HG03558 (cell line): ENCODE results near the gene CCDC136.

Experiments
- ATAC-seq: cut with Tn5 transposase; IDR thresholded peaks from one replicate; pipeline ENCODE4 v1.9.1; 2021; ENCODE audit warnings: moderate number of reproducible peaks; ENCODE audit not compliant: unreplicated experiment; ENCODE audit errors: extremely low read depth

Gene CCDC136

DNA sequence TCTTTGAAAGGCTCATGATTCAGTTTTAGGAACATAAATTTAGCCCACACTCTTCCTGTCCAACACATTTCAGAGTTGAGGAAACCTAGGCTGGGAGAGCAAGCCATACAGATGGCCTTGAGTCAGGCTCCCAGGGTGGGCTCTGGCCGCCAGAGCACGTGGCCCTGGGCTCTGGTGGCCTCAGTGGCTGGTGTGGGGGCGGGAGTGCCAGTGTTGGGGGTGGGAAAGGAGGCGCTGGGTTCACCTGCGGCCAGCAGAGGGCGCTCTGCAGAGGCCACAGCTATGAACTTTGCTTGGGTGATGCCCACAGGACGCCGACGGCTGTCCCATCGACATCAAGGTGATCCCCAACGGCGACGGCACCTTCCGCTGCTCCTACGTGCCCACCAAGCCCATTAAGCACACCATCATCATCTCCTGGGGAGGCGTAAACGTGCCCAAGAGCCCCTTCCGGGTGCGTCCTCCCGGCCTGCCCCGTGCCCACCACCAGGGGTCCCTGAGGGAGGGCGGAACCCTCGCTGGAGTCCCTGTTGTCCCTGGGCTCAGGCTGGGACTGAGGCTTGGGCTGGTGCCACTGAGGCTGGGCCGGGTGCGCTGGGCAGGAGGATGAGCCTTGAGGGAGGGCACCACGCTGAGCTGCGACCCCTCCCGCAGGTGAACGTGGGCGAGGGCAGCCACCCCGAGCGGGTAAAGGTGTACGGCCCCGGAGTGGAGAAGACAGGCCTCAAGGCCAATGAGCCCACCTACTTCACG is 50.3 kb downstream of the CCDC136 start:
- no peak for ATAC-seq

DNA sequence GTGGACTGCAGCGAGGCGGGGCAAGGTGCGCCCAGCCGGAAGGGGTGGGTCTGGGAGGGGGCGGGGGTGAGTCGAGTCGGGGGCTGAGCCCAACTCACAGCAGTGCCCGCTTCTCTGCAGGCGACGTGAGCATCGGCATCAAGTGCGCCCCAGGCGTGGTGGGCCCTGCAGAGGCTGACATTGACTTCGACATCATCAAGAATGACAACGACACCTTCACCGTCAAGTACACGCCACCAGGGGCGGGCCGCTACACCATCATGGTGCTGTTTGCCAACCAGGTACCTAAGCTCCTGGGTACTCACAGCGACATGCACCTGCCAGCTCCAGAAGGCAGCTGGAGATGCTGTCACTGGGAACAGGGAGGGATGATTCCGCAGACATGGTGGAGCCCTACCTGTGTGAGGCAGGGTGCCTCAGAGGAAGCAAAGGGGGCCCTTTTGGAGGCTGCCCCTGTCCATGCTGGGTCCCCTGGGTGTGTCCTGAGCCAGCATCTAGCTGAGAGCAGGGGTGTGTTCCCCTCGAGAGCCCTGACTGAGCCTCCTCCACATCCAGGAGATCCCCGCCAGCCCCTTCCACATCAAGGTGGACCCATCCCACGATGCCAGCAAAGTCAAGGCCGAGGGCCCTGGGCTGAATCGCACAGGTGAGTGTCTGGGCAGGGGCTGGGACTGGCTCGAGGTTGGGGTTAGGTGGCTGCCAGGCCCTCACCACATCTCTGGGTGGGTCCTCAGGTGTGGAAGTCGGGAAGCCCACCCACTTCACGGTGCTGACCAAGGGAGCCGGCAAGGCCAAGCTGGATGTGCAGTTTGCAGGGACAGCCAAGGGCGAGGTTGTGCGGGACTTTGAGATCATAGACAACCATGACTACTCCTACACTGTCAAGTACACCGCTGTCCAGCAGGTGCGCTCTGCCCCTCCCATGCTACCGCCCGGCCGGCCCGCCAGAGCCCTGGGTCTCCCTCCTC is 51.2 kb downstream of the CCDC136 start:
- no peak for ATAC-seq

DNA sequence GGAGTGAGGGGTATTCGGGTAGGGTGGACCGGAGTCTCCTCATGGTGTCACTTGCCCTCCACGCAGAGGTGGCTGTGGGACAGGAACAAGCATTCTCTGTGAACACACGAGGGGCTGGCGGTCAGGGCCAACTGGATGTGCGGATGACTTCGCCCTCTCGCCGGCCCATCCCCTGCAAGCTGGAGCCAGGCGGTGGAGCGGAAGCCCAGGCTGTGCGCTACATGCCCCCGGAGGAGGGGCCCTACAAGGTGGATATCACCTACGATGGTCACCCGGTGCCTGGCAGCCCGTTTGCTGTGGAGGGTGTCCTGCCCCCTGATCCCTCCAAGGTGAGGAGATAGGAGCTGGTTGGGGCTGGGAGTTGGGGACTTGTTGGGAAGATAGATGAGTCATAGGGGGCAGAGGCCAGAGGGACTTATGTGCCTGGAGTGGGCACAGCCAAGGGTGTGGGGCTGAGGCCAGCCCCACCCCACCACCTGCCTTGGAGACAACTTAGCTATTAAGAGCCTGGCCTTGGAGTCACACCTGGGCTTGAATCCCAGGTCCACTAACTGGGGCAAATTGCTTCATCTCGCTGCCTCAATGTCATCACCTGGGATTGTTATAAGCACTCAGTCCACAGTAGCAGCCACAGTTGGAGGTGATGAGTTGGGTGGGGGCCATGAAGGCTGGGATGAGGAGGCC is 52.3 kb downstream of the CCDC136 start:
- ATAC-seq: no peak

DNA sequence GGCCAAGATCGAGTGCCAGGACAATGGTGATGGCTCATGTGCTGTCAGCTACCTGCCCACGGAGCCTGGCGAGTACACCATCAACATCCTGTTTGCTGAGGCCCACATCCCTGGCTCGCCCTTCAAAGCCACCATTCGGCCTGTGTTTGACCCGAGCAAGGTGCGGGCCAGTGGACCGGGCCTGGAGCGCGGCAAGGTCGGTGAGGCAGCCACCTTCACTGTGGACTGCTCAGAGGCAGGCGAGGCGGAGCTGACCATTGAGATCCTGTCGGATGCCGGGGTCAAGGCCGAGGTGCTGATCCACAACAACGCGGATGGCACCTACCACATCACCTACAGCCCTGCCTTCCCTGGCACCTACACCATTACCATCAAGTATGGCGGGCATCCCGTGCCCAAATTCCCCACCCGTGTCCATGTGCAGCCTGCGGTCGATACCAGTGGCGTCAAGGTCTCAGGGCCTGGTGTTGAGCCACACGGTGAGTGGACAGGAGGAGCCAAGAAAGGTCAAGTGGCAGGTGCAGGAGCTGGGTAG is 53.1 kb downstream of the CCDC136 start:
- ATAC-seq: no peak

DNA sequence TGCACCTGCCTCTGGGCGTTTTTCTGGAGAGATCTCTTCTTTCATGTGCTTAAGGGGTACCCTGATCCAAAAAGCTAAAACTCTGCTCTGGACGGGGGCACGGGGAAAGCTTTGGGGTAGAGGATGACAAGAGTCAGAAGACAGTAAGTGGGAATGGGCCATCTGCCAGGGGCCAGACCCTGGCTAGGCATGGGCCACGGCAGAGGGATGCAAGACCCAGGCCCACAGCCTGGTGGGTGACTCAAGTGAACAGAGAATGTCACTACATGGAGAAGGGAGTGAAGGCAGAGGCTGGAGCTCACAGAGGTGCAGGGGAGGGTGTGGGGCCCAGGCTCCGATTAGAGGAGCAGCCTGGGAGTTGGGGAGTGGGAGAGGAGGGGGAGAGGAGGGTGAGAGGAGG is 53.7 kb downstream of the CCDC136 start:
- ATAC-seq: no peak

DNA sequence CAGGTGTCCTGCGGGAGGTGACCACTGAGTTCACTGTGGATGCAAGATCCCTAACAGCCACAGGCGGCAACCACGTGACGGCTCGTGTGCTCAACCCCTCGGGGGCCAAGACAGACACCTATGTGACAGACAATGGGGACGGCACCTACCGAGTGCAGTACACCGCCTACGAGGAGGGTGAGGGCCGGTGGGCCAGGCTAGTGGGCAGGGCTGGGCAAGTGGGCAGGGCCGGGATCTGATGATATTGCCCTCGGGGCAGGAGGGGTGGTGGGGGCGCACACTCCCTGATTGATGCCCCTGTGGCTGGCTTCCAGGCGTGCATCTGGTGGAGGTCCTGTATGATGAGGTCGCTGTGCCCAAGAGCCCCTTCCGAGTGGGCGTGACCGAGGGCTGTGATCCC is 54.2 kb downstream of the CCDC136 start:
- no peak for ATAC-seq

DNA sequence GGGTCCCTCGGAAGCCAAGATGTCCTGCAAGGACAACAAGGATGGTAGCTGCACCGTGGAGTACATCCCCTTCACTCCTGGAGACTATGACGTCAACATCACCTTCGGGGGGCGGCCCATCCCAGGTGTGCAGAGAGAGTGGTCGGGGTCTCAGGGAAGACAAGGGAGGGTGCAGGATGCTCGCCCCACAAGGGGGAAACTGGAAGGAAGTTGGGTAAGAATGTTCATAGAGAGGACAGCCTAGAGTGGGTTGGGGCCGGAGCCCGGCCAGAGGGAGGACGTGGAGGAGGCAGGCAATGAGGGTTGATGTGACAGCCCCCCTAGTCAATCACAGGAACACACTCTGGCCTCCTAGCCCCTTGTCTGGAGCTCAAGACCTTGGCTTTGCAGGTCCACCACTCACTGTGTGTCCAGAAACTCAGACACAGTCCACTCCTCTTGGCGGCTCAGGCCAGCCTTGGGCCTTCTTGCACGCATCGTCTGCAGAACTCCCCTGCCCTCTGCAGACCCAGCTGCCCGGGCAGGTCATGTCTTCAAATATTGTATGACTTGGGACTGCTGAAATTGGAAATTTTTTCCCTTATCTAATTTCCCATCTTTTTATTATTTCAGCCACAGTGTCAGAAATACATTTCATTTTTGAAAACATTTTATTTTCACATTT is 55.1 kb downstream of the CCDC136 start:
- ATAC-seq: no peak

DNA sequence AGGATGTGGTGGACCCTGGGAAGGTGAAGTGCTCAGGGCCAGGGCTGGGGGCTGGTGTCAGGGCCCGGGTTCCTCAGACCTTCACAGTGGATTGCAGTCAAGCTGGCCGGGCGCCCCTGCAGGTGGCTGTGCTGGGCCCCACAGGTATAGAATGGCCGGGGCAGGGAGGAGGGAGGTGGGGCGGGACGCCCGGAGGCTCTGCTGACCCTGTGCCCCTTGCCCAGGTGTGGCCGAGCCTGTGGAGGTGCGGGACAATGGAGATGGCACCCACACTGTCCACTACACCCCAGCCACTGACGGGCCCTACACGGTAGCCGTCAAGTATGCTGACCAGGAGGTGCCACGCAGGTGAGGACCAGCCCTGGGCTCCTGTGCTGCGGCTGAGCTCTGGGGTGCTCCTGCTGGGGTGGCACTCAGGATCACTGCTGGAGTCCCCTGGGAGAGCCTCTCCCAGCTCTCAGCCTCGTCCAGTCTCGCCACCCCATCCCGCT is 56.0 kb downstream of the CCDC136 start:
- ATAC-seq: no peak

DNA sequence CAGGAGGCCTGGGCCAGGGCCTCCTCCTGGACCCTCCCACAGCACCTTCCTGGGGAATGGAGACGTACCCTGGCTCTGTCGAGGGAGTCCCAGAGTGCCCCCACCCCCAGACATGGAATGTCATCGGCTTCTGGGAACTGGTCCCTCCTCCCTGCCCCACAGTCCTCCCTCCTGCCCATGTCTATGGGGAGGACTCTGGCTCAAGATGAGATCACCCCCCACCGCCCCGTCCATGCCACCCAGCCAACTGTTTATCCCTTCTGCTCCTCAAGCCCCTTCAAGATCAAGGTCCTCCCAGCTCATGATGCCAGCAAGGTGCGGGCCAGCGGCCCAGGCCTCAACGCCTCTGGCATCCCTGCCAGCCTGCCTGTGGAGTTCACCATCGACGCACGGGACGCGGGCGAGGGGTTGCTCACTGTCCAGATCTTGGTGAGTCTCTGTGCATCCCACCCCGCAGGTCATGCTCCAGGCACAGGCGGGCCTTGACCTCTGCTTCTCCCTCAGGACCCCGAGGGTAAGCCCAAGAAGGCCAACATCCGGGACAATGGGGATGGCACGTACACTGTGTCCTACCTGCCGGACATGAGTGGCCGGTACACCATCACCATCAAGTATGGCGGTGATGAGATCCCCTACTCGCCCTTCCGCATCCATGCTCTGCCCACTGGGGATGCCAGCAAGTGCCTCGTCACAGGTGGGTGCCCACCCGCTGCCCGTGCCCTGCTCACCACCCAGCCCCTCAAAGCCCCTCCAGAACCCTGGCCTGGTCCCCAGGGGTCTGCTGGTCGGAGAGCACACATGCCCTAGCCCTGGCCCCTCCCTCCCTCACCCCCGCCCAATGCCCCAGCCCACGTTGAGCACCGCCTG is 56.8 kb downstream of the CCDC136 start:
- ATAC-seq: no peak

DNA sequence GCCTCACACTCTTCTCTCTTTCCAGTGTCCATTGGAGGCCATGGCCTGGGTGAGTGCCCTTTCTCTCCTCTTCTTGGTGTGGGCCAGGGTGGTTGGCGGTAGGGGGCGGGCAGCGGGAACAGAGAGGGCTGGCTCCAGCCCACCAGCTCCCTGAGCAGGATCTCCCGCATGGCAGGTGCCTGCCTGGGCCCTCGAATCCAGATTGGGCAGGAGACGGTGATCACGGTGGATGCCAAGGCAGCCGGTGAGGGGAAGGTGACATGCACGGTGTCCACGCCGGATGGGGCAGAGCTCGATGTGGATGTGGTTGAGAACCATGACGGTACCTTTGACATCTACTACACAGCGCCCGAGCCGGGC is 57.4 kb downstream of the CCDC136 start:
- no peak for ATAC-seq

DNA sequence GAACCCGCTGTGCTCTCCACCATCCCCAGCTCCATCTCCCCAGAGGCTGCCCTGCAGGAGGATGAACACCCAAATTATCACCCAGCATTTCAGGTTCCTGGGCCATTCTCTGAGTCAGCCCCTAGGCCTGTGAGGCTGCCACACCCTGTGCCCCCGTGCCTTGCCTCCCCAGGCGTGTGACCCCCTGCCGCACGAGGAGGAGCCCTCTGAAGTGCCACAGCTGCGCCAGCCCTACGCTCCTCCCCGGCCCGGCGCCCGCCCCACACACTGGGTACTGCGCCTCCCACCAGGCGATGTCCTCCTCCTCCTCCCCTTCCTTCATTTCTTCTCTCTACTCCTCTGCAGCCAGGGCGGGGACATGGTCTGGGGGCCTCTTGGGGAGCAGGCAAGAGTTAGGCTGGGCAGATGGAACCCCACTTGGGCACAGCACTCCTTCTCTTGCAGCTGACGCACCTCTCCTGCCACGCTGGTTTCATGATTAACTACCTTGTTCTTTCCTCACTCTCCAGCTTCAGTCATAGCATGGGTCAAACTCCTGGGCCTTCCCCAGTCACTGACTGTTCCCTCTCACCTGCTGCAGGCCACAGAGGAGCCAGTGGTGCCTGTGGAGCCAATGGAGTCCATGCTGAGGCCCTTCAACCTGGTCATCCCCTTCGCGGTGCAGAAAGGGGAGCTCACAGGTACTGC is 58.2 kb downstream of the CCDC136 start:
- ATAC-seq: no peak

DNA sequence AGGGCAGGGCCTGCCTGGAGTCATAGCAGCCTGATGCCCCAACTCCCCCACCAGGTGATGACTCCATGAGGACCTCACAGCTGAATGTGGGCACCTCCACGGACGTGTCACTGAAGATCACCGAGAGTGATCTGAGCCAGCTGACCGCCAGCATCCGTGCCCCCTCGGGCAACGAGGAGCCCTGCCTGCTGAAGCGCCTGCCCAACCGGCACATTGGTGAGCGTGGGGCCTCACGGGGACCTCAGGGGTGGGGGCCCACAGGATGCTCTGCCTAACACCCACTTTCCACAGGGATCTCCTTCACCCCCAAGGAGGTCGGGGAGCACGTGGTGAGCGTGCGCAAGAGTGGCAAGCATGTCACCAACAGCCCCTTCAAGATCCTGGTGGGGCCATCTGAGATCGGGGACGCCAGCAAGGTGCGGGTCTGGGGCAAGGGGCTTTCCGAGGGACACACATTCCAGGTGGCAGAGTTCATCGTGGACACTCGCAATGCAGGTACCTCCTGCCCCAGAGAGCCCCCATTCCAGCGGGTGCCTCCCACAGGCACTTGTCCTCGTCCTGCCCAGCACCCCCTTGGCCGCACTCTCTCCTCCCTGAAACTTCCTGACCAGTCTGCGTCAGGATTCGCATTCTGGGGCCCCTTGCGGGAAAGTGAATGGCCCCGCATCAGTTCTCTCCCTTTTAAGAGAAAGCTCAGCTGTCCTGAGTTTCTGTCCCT is 60.9 kb downstream of the CCDC136 start:
- no peak for ATAC-seq

DNA sequence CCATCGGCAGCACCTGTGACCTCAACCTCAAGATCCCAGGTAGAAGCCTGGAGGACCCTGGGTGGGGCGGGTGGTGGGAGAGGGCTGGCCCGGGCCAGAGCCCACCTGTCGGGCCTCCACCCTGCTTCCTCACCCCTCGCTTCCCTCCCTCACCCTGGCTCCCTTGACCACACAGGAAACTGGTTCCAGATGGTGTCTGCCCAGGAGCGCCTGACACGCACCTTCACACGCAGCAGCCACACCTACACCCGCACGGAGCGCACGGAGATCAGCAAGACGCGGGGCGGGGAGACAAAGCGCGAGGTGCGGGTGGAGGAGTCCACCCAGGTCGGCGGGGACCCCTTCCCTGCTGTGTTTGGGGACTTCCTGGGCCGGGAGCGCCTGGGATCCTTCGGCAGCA is 62.0 kb downstream of the CCDC136 start:
- ATAC-seq: no peak

DNA sequence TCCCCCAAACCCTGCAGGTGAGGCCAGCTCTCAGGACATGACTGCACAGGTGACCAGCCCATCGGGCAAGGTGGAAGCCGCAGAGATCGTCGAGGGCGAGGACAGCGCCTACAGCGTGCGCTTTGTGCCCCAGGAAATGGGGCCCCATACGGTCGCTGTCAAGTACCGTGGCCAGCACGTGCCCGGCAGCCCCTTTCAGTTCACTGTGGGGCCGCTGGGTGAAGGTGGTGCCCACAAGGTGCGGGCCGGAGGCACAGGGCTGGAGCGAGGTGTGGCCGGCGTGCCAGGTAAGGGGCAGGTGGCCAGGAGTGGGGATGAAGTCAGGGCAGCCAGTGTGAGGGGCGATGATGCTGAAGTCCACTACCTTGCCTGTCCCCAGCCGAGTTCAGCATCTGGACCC is 62.6 kb downstream of the CCDC136 start:
- ATAC-seq: no peak

DNA sequence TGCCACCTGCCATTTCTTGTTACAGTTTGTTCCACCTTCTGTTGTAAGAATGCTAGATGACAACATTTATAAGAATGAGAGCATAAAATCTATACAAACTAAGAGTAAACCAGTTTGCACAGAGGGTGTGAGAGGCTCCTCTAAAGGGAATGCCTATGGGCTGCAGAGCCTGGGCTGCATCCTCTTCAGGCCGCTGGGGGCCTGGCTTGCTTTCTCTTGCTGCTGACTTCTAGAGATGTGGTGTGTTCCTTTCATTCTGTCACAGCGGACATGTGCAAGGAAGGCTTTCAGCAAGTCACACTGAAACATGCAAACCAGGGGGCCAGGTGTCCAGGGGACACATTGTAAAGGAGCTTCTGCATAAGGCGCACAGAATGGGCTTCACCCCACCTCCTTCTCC is 63.8 kb downstream of the CCDC136 start:
- ATAC-seq: no peak

DNA sequence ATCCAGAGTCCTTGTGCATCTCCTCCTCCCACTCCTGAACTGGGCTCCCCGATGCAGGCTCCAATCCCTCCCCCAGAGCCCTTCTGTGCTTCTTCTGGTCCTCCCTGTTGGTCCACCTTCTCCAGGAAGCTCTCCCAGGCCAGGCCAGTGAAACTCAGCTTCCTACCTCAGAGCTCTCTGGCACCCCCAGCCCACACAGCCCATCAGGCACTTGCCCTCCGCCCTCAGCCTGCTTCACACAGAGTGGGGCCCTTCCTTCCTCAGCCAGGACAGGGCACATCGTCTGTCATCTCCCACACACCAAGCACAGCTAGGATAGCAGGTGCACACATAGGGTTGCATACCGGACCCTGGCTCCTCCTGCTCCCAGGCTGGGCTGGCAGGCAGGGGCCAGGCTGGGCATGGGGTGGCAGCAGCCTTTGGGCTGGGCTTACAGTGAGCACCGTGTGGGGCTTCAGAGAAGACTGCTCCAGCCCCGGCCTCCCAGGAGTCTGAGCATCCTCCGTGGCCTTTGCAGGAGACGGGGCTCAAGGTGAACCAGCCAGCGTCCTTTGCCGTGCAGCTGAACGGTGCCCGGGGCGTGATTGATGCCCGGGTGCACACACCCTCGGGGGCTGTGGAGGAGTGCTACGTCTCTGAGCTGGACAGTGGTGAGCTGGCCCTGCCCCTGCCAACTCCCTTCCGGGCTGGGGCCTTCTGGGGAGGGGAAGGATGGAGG is 64.4 kb downstream of the CCDC136 start:
- no peak for ATAC-seq
